Osteoblast (primary cell): ENCODE data around the gene FBXL4. TPM values are rescaled to one million over a fixed set of nuclear protein-coding genes. Genes with fewer than 3 reads are reported as not detected.

Experiments used
- DNase-seq: peaks from one replicate; pipeline ENCODE4 v3.0.0; 2011; ENCODE audit warnings: low spot score, mixed read lengths; ENCODE audit not compliant: insufficient read length; ENCODE audit errors: missing footprints
- H2AFZ ChIP-seq: 2 replicates; pipeline ENCODE4 v1.6.0; 2011; ENCODE audit warnings: mild to moderate bottlenecking, low read length
- H3K27ac ChIP-seq: 2 replicates; pipeline ENCODE4 v1.5.1; 2011; ENCODE audit warnings: mild to moderate bottlenecking, low read depth, low read length, moderate library complexity
- H3K27me3 ChIP-seq: 2 replicates; pipeline ENCODE4 v1.6.0; 2012; ENCODE audit warnings: mild to moderate bottlenecking, control low read depth, inconsistent platforms, low read length, moderate library complexity; ENCODE audit not compliant: insufficient read depth
- H3K36me3 ChIP-seq: 2 replicates; pipeline ENCODE4 v1.5.1; 2011; ENCODE audit warnings: mild to moderate bottlenecking, low read length, control low read depth, moderate library complexity; ENCODE audit not compliant: insufficient read depth
- H3K4me1 ChIP-seq: 2 replicates; pipeline ENCODE4 v1.5.1; 2011; ENCODE audit warnings: mild to moderate bottlenecking, low read length, control low read depth, moderate library complexity; ENCODE audit not compliant: insufficient read depth
- H3K4me2 ChIP-seq: 2 replicates; pipeline ENCODE4 v1.6.0; 2011; ENCODE audit warnings: mild to moderate bottlenecking, low read length; ENCODE audit not compliant: insufficient read depth
- H3K4me3 ChIP-seq: fragments of 200-600 bp; sonication (generic); 3 replicates; pipeline ENCODE4 v1.5.1; 2012; ENCODE audit warnings: mild to moderate bottlenecking, low read length, inconsistent platforms; ENCODE audit not compliant: insufficient read depth
- H3K79me2 ChIP-seq: 2 replicates; pipeline ENCODE4 v1.6.0; 2012; ENCODE audit warnings: mild to moderate bottlenecking, low read length, control low read depth, inconsistent platforms; ENCODE audit not compliant: insufficient read depth
- H3K9me3 ChIP-seq: 2 replicates; pipeline ENCODE4 v1.5.1; 2011; ENCODE audit warnings: low read depth, low read length, control low read depth
- H4K20me1 ChIP-seq: 2 replicates; pipeline ENCODE4 v1.6.0; 2012; ENCODE audit warnings: mild to moderate bottlenecking, low read length, control low read depth; ENCODE audit not compliant: insufficient read depth
- total RNA-seq: library from RNA; depleted of rRNA; stranded (reverse); fragments of >200 nt; gene quantifications from 2 replicates; pipeline ENCODE4 v1.2.3, GENCODE V29; 2012
- TF ChIP-seq, protein P1 (sequence below): IDR thresholded peaks from 2 replicates; pipeline ENCODE4 v1.5.1; 2011; ENCODE audit warnings: mild to moderate bottlenecking, low read depth, low read length, moderate library complexity; ENCODE audit errors: extremely low read depth

Gene FBXL4
- total RNA-seq, 1 donor: 18.8 TPM

DNA sequence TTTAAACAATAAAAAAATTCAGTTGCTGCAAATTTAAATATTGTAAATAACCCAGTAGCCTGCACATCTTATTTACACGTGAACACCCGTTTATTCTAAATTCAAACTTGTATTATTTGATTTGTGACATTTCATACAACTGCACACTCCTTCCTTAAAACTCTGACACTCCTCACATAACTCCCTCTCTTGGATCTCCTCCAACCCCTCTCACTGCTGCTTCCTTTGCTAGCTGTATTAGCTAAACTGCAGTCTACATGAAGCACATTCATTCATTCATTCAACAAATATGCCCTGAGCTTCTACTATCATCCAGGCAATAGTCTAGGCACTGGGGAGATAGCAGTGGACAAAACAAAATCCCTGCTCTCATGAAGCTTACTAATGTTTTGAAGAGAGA is 47.0 kb downstream of the FBXL4 start:
- TF ChIP-seq, protein P1, sequence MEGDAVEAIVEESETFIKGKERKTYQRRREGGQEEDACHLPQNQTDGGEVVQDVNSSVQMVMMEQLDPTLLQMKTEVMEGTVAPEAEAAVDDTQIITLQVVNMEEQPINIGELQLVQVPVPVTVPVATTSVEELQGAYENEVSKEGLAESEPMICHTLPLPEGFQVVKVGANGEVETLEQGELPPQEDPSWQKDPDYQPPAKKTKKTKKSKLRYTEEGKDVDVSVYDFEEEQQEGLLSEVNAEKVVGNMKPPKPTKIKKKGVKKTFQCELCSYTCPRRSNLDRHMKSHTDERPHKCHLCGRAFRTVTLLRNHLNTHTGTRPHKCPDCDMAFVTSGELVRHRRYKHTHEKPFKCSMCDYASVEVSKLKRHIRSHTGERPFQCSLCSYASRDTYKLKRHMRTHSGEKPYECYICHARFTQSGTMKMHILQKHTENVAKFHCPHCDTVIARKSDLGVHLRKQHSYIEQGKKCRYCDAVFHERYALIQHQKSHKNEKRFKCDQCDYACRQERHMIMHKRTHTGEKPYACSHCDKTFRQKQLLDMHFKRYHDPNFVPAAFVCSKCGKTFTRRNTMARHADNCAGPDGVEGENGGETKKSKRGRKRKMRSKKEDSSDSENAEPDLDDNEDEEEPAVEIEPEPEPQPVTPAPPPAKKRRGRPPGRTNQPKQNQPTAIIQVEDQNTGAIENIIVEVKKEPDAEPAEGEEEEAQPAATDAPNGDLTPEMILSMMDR: no peak
- H3K4me3 ChIP-seq: no peak overlapping the region
- no peaks in the 10 kb centered on the region for H3K4me1 ChIP-seq
- no peak overlapping the region for H3K4me2 ChIP-seq
- no peaks in the 10 kb centered on the region for H3K27me3 ChIP-seq
- H4K20me1 ChIP-seq: peaks cover 3% of the 10 kb centered on the region
- H3K27ac ChIP-seq: no peak overlapping the region
- no peaks in the 10 kb centered on the region for H3K9me3 ChIP-seq
- DNase-seq: no peak
- no peak overlapping the region for H2AFZ ChIP-seq
- H3K36me3 ChIP-seq: peaks cover 5% of the 10 kb centered on the region
- no peaks in the 10 kb centered on the region for H3K79me2 ChIP-seq

- no peak for DNase-seq
- H2AFZ ChIP-seq: no peak overlapping the region
- no peaks in the 10 kb centered on the region for H3K79me2 ChIP-seq
- H3K9me3 ChIP-seq: no peaks in the 10 kb centered on the region
- no peak overlapping the region for H3K4me2 ChIP-seq
- no peak overlapping the region for H3K4me3 ChIP-seq
- no peak overlapping the region for H3K27ac ChIP-seq
- H3K4me1 ChIP-seq: no peaks in the 10 kb centered on the region
- no peaks in the 10 kb centered on the region for H3K36me3 ChIP-seq
- no peaks in the 10 kb centered on the region for H4K20me1 ChIP-seq
- no peaks in the 10 kb centered on the region for H3K27me3 ChIP-seq
- TF ChIP-seq, protein P1: no peak
Observed at GRCh38 chr6:98894810-98895209, 52.9 kb downstream of the FBXL4 start.

GRCh38 chr6:98887650-98888049 is 60.1 kb downstream of the FBXL4 start:
- H3K36me3 ChIP-seq: no peaks in the 10 kb centered on the region
- no peak overlapping the region for H3K4me3 ChIP-seq
- H3K27ac ChIP-seq: no peak overlapping the region
- no peaks in the 10 kb centered on the region for H3K79me2 ChIP-seq
- H3K27me3 ChIP-seq: no peaks in the 10 kb centered on the region
- no peak overlapping the region for H3K4me2 ChIP-seq
- TF ChIP-seq, protein P1: no peak
- H3K9me3 ChIP-seq: no peaks in the 10 kb centered on the region
- H2AFZ ChIP-seq: no peak overlapping the region
- DNase-seq: no peak
- no peaks in the 10 kb centered on the region for H4K20me1 ChIP-seq
- no peaks in the 10 kb centered on the region for H3K4me1 ChIP-seq

- Histone ChIP-seq H3K36me3 (no peaks in the 10 kb centered on the region), H3K27me3 (no peaks in the 10 kb centered on the region), H3K9me3 (no peaks in the 10 kb centered on the region), H3K4me2 (no peak overlapping the region), H3K4me3 (no peak overlapping the region), H3K27ac (no peak overlapping the region), H3K4me1 (no peaks in the 10 kb centered on the region), H4K20me1 (no peaks in the 10 kb centered on the region), H3K79me2 (no peaks in the 10 kb centered on the region), H2AFZ (no peak overlapping the region)
- DNase-seq: no peak
- TF ChIP-seq, protein P1: no peak
Observed at GRCh38 chr6:98885330-98885729, 62.4 kb downstream of the FBXL4 start.
